Lung (tissue), 12 donors: ENCODE results near the gene CCDC148. TPM values are rescaled to one million over a fixed set of nuclear protein-coding genes. Genes with fewer than 3 reads are reported as not detected.

ENCODE experiments used
- ATAC-seq: fragments of 200-7000 bp; cut with Tn5 transposase; one replicate; pipeline ENCODE4 v1.9.1; 2020; ENCODE audit warnings: moderate number of reproducible peaks; ENCODE audit not compliant: insufficient read depth, low FRiP score
- DNase-seq, 3 donors: peaks; one replicate each; pipeline ENCODE4 v3.0.0-alpha.2; 2013 to 2017
- H3K27ac ChIP-seq, 2 donors: one replicate each; pipeline ENCODE4 v1.5.1; 2013; ENCODE audit warnings: mild to moderate bottlenecking in 2 of 2, moderate library complexity in 2 of 2, control low read depth in 1 of 2, inconsistent platforms in 1 of 2, low read depth in 1 of 2, low read length in 1 of 2
- H3K27me3 ChIP-seq, 3 donors: one replicate each; pipeline ENCODE4 v1.5.1; 2013; ENCODE audit warnings: low read length in 2 of 3; ENCODE audit not compliant: control insufficient read depth in 3 of 3, insufficient read depth in 3 of 3
- H3K36me3 ChIP-seq, 4 donors: one replicate each; pipeline ENCODE4 v1.5.1; 2013; ENCODE audit warnings: low read length in 4 of 4, mild to moderate bottlenecking in 1 of 4, moderate library complexity in 1 of 4; ENCODE audit not compliant: control insufficient read depth in 4 of 4, insufficient read depth in 4 of 4
- H3K4me1 ChIP-seq, 5 donors: one replicate each; pipeline ENCODE4 v1.5.1; 2013; ENCODE audit warnings: low read length in 5 of 5, mild to moderate bottlenecking in 2 of 5, moderate library complexity in 1 of 5; ENCODE audit not compliant: control insufficient read depth in 5 of 5, insufficient read depth in 5 of 5
- H3K4me3 ChIP-seq: one replicate; pipeline ENCODE4 v1.5.1; 2013; ENCODE audit warnings: mild to moderate bottlenecking, control low read depth, moderate library complexity
- H3K9ac ChIP-seq, 2 donors: one replicate each; pipeline ENCODE4 v1.5.1; 2013; ENCODE audit warnings: low read length in 2 of 2, control low read depth in 1 of 2; ENCODE audit not compliant: insufficient read depth in 1 of 2
- H3K9me3 ChIP-seq, 4 donors: one replicate each; pipeline ENCODE4 v1.5.1; 2013; ENCODE audit warnings: low read length in 3 of 4, mild to moderate bottlenecking in 1 of 4, moderate library complexity in 1 of 4; ENCODE audit not compliant: control insufficient read depth in 4 of 4, insufficient read depth in 3 of 4
- CTCF ChIP-seq: IDR thresholded peaks from 2 replicates; pipeline ENCODE4 v1.5.1; 2012; ENCODE audit warnings: mild to moderate bottlenecking; ENCODE audit errors: control extremely low read depth, extremely low read depth
- WGBS, 2 donors: extraction: QIAGEN DNeasy Blood & Tissue Kit; methylation state at CpG; one replicate each; pipeline ENCODE4 v1.1.7; 2013; 5-methylcytosine and 5-hydroxymethylcytosine counted together
- polyA plus RNA-seq, 2 donors: library from polyadenylated mRNA; stranded (reverse); fragments of 200-250 nt; gene quantifications; one replicate each; pipeline ENCODE4 v1.2.1, GENCODE V29; 2013
- total RNA-seq, 2 donors: library from RNA; depleted of rRNA in 1 of 2; stranded (reverse); fragments of >200 nt in 1 of 2; gene quantifications; one replicate each; pipeline ENCODE4 v1.2.1, GENCODE V29; 2014 to 2021
- donor health status: control.
- donor health status: control.
- donor health status: Bipolar disorder and iron deficiency.
- donor health status: healthy.
- donor health status: DM: yes; HTN: yes; CAD: no.

Gene CCDC148
- total and polyA plus RNA-seq, 4 donors: 0.61 to 8.6 (median 2.5) TPM

- DNase-seq (peak in 2 of 3 donors; percentile 28), ATAC-seq (no peak)
- no peak for TF ChIP-seq CTCF
- Histone ChIP-seq H3K4me1 (peaks cover 0 to 40% (median 18%) of the 10 kb centered on the region in 5 donors), H3K36me3 (no peaks in the 10 kb centered on the region), H3K27me3 (no peaks in the 10 kb centered on the region), H3K27ac (no peak overlapping the region), H3K9me3 (no peaks in the 10 kb centered on the region), H3K9ac (peak overlapping the region in 1 of 2 donors; percentile 57), H3K4me3 (no peak overlapping the region)
- 75 to 81% methylated on average over 5 of the region's 5 CpGs for WGBS, 2 donors
These were observed 30.4 kb upstream of the CCDC148 start for GRCh38 chr2:158486970-158487325.

GRCh38 chr2:158486150-158486969, 29.8 kb upstream of the CCDC148 start:
- no peak for ATAC-seq
- no peak for TF ChIP-seq CTCF
- WGBS, 2 donors: 87 to 92% methylated on average over 3 of the region's 3 CpGs
- no peak overlapping the region for H3K4me3 ChIP-seq
- no peaks in the 10 kb centered on the region for H3K36me3 ChIP-seq
- peak overlapping the region in 1 of 2 donors; percentile 57 for H3K9ac ChIP-seq
- H3K4me1 ChIP-seq: peaks cover 0 to 40% (median 18%) of the 10 kb centered on the region in 5 donors
- no peaks in the 10 kb centered on the region for H3K9me3 ChIP-seq
- H3K27me3 ChIP-seq: no peaks in the 10 kb centered on the region
- peak in 2 of 3 donors; percentile 14 to 27 for DNase-seq
- no peak overlapping the region for H3K27ac ChIP-seq

- H3K9ac ChIP-seq: no peak overlapping the region
- H3K4me3 ChIP-seq: no peak overlapping the region
- H3K36me3 ChIP-seq: no peaks in the 10 kb centered on the region
- H3K27me3 ChIP-seq: no peaks in the 10 kb centered on the region
- peak overlapping the region in 1 of 2 donors; percentile 29 for H3K27ac ChIP-seq
- peaks cover 0 to 38% (median 16%) of the 10 kb centered on the region in 5 donors for H3K4me1 ChIP-seq
- no peak for DNase-seq
- no peak for ATAC-seq
- WGBS, 2 donors: 72 to 78% methylated on average over 8 of the region's 8 CpGs
- no peak for TF ChIP-seq CTCF
- no peaks in the 10 kb centered on the region for H3K9me3 ChIP-seq
These were observed 28.5 kb upstream of the CCDC148 start for GRCh38 chr2:158484892-158485556.
